ENCODE data around the gene DOCK4.

The DOCK4 gene

DNA sequence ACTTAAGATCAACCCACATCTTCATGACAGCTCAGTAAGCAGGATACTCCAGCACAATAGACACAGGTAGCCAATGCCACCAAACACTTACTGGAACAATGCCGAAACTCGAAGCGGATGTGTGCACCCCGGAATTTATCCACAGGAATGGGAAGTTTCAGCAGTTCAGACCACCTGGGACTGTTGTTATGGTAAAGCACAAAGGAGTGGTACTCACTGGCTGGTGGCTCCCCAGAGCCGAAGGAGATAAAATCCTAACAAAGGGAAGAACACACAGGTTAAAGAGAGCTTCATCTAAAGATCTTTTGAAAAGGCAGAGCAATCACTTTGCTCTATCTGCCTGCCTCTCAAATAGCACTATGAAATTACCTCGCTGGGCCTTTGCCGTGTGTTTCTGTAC is 305.9 kb downstream of the DOCK4 start:
- Histone ChIP-seq H3K27me3 (ENCODE audit: insufficient read depth, poor library complexity, severe bottlenecking) (no peaks in the 10 kb centered on the region), H3K9me3 (ENCODE audit: severe bottlenecking) (no peaks in the 10 kb centered on the region), H3K36me3 (ENCODE audit: low read depth) (peaks cover 3% of the 10 kb centered on the region), H3K4me1 (ENCODE audit: insufficient read depth, poor library complexity, severe bottlenecking) (peaks cover 15% of the 10 kb centered on the region), H3K27ac (ENCODE audit: poor library complexity, severe bottlenecking) (no peak overlapping the region), H3K4me3 (ENCODE audit: severe bottlenecking) (no peak overlapping the region)
- DNase-seq (ENCODE audit: low spot score) (no peak), ATAC-seq (ENCODE audit: low read depth) (no peak)
- TF ChIP-seq, protein P1, sequence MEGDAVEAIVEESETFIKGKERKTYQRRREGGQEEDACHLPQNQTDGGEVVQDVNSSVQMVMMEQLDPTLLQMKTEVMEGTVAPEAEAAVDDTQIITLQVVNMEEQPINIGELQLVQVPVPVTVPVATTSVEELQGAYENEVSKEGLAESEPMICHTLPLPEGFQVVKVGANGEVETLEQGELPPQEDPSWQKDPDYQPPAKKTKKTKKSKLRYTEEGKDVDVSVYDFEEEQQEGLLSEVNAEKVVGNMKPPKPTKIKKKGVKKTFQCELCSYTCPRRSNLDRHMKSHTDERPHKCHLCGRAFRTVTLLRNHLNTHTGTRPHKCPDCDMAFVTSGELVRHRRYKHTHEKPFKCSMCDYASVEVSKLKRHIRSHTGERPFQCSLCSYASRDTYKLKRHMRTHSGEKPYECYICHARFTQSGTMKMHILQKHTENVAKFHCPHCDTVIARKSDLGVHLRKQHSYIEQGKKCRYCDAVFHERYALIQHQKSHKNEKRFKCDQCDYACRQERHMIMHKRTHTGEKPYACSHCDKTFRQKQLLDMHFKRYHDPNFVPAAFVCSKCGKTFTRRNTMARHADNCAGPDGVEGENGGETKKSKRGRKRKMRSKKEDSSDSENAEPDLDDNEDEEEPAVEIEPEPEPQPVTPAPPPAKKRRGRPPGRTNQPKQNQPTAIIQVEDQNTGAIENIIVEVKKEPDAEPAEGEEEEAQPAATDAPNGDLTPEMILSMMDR (IDR thresholded peaks at IDR 0.05; ENCODE audit: poor library complexity, severe bottlenecking): no peak

DNA sequence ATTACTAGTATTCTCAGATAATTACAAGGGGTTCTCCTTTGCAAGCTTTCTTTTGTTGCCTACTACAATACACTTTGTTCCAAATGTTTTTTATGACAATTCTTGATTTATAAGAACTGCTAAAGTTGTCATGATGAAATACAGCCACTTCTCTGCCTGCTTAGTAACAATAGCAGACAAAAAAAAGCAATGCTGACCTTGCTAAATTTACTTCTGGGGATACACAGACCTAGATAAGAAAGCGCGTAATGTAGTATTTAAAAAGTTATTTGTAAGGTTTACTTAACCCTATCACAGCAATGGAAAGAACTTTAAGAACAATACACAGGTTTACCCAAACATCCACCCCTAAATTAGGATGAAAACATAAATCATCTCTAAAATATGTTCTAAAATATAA is 311.1 kb downstream of the DOCK4 start:
- TF ChIP-seq, protein P1 (IDR thresholded peaks at IDR 0.05; ENCODE audit: poor library complexity, severe bottlenecking): no peak
- Histone ChIP-seq H3K4me3 (ENCODE audit: severe bottlenecking) (no peak overlapping the region), H3K27ac (ENCODE audit: poor library complexity, severe bottlenecking) (no peak overlapping the region), H3K36me3 (ENCODE audit: low read depth) (peaks cover 7% of the 10 kb centered on the region; the same call in 1 of the 2 replicates), H3K27me3 (ENCODE audit: insufficient read depth, poor library complexity, severe bottlenecking) (no peaks in the 10 kb centered on the region), H3K4me1 (ENCODE audit: insufficient read depth, poor library complexity, severe bottlenecking) (no peaks in the 10 kb centered on the region), H3K9me3 (ENCODE audit: severe bottlenecking) (no peaks in the 10 kb centered on the region)
- DNase-seq (ENCODE audit: low spot score) (no peak), ATAC-seq (ENCODE audit: low read depth) (no peak)

DNA sequence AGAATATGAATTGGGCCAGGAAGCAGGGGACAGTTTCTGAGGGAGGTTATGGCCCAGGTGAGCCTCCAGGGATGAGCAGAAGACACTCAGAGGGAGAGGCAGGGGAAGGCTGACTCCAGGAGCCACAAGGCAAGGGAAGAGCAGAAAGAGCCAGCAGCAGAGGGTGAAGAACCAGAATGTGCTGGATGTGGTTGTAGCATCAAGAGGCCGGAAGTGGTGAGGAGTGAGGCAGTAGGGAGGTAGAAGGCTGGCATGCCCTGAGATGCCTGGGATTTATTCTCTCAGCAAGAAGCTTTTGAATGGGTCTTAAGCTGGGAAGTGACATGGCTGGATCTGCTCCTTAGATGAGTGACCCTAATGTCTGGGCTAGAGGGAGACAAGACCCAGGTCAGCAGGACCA is 311.7 kb downstream of the DOCK4 start:
- Histone ChIP-seq H3K4me1 (ENCODE audit: insufficient read depth, poor library complexity, severe bottlenecking) (no peaks in the 10 kb centered on the region), H3K9me3 (ENCODE audit: severe bottlenecking) (no peaks in the 10 kb centered on the region), H3K27me3 (ENCODE audit: insufficient read depth, poor library complexity, severe bottlenecking) (no peaks in the 10 kb centered on the region), H3K27ac (ENCODE audit: poor library complexity, severe bottlenecking) (no peak overlapping the region), H3K4me3 (ENCODE audit: severe bottlenecking) (no peak overlapping the region), H3K36me3 (ENCODE audit: low read depth) (peaks cover 7% of the 10 kb centered on the region; the same call in 1 of the 2 replicates)
- ATAC-seq (ENCODE audit: low read depth): no peak
- no peak for DNase-seq (ENCODE audit: low spot score)
- TF ChIP-seq, protein P1 (IDR thresholded peaks at IDR 0.05; ENCODE audit: poor library complexity, severe bottlenecking): no peak

DNA sequence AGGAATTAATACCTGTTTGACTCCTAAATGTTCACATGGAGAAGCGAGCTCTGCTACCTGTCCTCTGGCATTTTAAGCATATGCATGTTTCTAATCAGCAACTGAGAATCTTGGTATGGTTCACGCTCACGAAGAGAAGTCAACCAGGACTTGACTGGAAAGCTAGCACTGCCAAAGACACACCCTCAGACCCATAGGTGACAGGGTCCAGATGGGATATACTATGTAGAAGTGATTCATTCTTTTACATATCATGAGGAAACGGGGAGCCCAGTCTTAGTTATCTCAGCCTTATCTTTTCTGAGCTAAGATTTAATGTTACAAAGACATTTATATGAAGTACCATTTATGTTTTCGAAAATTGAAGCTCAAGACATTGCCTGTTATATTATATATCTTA is 313.0 kb downstream of the DOCK4 start:
- peaks cover 7% of the 10 kb centered on the region; the same call in 1 of the 2 replicates for H3K36me3 ChIP-seq (ENCODE audit: low read depth)
- H3K9me3 ChIP-seq (ENCODE audit: severe bottlenecking): no peaks in the 10 kb centered on the region
- no peak overlapping the region for H3K27ac ChIP-seq (ENCODE audit: poor library complexity, severe bottlenecking)
- DNase-seq (ENCODE audit: low spot score) (no peak), ATAC-seq (ENCODE audit: low read depth) (no peak)
- TF ChIP-seq, protein P1 (IDR thresholded peaks at IDR 0.05; ENCODE audit: poor library complexity, severe bottlenecking): no peak
- no peaks in the 10 kb centered on the region for H3K4me1 ChIP-seq (ENCODE audit: insufficient read depth, poor library complexity, severe bottlenecking)
- H3K4me3 ChIP-seq (ENCODE audit: severe bottlenecking): no peak overlapping the region
- H3K27me3 ChIP-seq (ENCODE audit: insufficient read depth, poor library complexity, severe bottlenecking): no peaks in the 10 kb centered on the region

DNA sequence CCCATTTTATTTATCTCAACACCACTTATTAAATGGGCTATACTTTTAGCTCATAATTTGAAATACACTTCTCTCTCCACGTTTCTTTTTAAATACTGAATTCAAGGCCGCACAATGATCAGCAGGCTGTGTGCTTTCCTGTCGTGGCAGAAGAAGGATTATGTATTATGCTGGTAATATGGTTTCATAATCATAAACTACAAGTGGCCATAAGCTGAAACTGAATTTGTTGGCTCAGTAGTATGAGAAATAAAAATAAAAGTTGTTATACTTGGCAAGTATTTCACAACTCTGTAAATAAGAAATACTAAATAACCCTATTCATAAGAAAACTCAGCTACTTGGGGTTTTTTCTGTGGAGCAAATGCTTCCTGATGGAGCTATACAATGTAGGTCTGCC is 313.6 kb downstream of the DOCK4 start:
- no peak for ATAC-seq (ENCODE audit: low read depth)
- Histone ChIP-seq H3K27me3 (ENCODE audit: insufficient read depth, poor library complexity, severe bottlenecking) (no peaks in the 10 kb centered on the region), H3K9me3 (ENCODE audit: severe bottlenecking) (no peaks in the 10 kb centered on the region), H3K4me3 (ENCODE audit: severe bottlenecking) (no peak overlapping the region), H3K36me3 (ENCODE audit: low read depth) (peaks cover 7% of the 10 kb centered on the region; the same call in 1 of the 2 replicates), H3K4me1 (ENCODE audit: insufficient read depth, poor library complexity, severe bottlenecking) (no peaks in the 10 kb centered on the region), H3K27ac (ENCODE audit: poor library complexity, severe bottlenecking) (no peak overlapping the region)
- TF ChIP-seq, protein P1 (IDR thresholded peaks at IDR 0.05; ENCODE audit: poor library complexity, severe bottlenecking): no peak
- DNase-seq (ENCODE audit: low spot score): no peak

Measured in RWPE2 (cell line).